Thoracic aorta (tissue), 2 donors: Measurements from ENCODE around the gene EPB41L5. TPM values are rescaled to one million over a fixed set of nuclear protein-coding genes. Genes with fewer than 3 reads are reported as not detected.

Experiments
- ATAC-seq: fragments of 150-250 bp; one replicate; pipeline ENCODE4 v1.8.0; 2017; ENCODE audit warnings: low read depth; ENCODE audit not compliant: insufficient number of reproducible peaks, low FRiP score
- DNase-seq: peaks from one replicate; pipeline ENCODE4 v3.0.0-alpha.2; 2020; ENCODE audit warnings: low spot score
- H3K27ac ChIP-seq, 2 donors: fragments of 200-600 bp; sonication (generic); 1 replicate in 1 of 2; 2 replicates in 1 of 2; pipeline ENCODE4 v1.5.1; 2016; ENCODE audit warnings: mild to moderate bottlenecking in 2 of 2, moderate library complexity in 2 of 2
- H3K27me3 ChIP-seq: fragments of 200-600 bp; sonication (generic); replicated peaks from 2 replicates; pipeline ENCODE4 v1.6.0; 2016; ENCODE audit warnings: mild to moderate bottlenecking; ENCODE audit not compliant: insufficient read depth
- H3K36me3 ChIP-seq: fragments of 200-600 bp; sonication (generic); one replicate; pipeline ENCODE4 v1.5.1; 2016
- H3K4me1 ChIP-seq, 2 donors: fragments of 200-600 bp; sonication (generic); 1 replicate in 1 of 2; 2 replicates in 1 of 2; pipeline versions ENCODE4 v1.5.1 to v1.6.0; 2016; ENCODE audit warnings: low read depth in 2 of 2, mild to moderate bottlenecking in 1 of 2; ENCODE audit not compliant: control insufficient read depth in 1 of 2
- H3K4me3 ChIP-seq: fragments of 200-600 bp; sonication (generic); 2 replicates; pipeline ENCODE4 v1.5.1; 2016; ENCODE audit warnings: mild to moderate bottlenecking
- H3K9me3 ChIP-seq: fragments of 200-600 bp; sonication (generic); 2 replicates; pipeline ENCODE4 v1.5.1; 2016
- CTCF ChIP-seq: fragments of 200-600 bp; sonication (generic); IDR thresholded peaks from one replicate; pipeline ENCODE4 v1.5.1; 2019; ENCODE audit warnings: antibody characterized with exemption
- total RNA-seq, 2 donors: library from RNA; depleted of rRNA; stranded (reverse); fragments of >200 nt; gene quantifications; one replicate each; pipeline versions ENCODE4 v1.1.0 to v1.2.3, GENCODE V29; 2016

Gene EPB41L5
- total RNA-seq, 2 donors from 2014 or later = 15.4 to 18.5 TPM

- H3K4me3 ChIP-seq = no peak overlapping the region
- no peaks in the 10 kb centered on the region for H3K36me3 ChIP-seq
- H3K9me3 ChIP-seq = no peaks in the 10 kb centered on the region
- ATAC-seq (no peak), DNase-seq (no peak)
- H3K27ac ChIP-seq = no peak overlapping the region
- no peak for TF ChIP-seq CTCF
- no peaks in the 10 kb centered on the region for H3K4me1 ChIP-seq
- H3K27me3 ChIP-seq = no peaks in the 10 kb centered on the region
Observed at GRCh38 chr2:120001471-120001870, 11.4 kb upstream of the EPB41L5 start.

GRCh38 chr2:120004254-120004653 lies 8.6 kb upstream of the EPB41L5 start:
- DNase-seq (no peak), ATAC-seq (no peak)
- H3K27ac ChIP-seq = no peak overlapping the region
- no peaks in the 10 kb centered on the region for H3K4me1 ChIP-seq
- no peak overlapping the region for H3K4me3 ChIP-seq
- no peaks in the 10 kb centered on the region for H3K27me3 ChIP-seq
- H3K9me3 ChIP-seq = no peaks in the 10 kb centered on the region
- H3K36me3 ChIP-seq = no peaks in the 10 kb centered on the region
- TF ChIP-seq CTCF = no peak

DNA sequence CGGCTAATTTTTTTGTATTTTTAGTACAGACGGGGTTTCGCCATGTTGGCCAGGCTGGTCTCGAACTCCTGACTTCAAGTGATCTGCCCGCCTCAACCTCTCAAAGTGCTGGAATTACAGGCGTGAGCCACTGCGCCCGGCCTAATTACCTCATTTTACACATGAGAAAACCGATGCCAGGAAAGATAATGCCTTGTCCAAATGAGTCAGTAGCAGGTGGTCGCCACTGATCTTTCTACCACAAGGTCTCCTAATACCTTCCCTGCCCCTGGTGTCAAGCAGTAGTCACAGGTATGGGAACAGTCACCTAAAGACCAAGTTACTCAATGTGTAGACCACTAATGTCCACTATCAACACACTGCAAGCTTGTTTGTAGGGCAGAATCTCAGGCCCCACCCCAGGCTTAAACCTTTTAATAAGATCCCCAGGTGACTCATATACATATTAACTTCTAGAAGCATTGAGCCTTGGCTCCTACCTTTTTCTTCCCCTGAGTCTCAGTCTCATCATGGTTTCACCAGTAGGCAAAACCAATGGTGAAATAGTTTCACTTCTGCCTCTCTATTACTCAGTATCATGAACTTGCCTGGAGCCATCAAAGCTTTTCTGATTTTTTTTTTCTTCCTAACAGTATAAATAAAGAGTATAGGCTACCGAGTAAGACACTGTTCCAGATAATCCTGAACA lies 6.9 kb upstream of the EPB41L5 start:
- H3K27me3 ChIP-seq = no peaks in the 10 kb centered on the region
- DNase-seq (no peak), ATAC-seq (no peak)
- no peak overlapping the region for H3K4me3 ChIP-seq
- H3K27ac ChIP-seq = no peak overlapping the region
- H3K9me3 ChIP-seq = no peaks in the 10 kb centered on the region
- H3K36me3 ChIP-seq = no peaks in the 10 kb centered on the region
- no peaks in the 10 kb centered on the region for H3K4me1 ChIP-seq
- TF ChIP-seq CTCF = no peak

DNA sequence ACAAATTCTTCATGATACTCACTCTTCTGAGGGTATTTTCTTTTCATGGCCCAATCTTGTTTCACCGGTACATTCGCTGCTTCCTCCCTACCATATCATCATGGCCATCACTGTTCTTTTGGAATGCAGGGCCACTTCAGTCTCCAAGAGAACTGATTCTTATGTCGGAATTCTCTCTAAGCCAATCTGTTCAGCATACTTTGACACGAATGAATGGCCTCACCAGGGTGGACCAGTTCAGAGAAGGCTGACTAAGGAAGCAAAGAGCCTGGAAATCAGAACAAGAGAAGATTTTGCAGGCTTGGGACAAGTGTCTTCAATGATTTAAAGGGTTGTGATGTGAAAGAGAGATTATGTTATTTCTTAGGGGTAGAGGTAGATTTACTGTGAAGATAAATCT lies 5.0 kb upstream of the EPB41L5 start:
- no peak overlapping the region for H3K4me3 ChIP-seq
- no peak for ATAC-seq

GRCh38 chr2:120012363-120012762 lies 514 bp upstream of the EPB41L5 start:
- DNase-seq = no peak
- Histone ChIP-seq H3K4me3 (peak overlapping the region; percentile 79), H3K36me3 (no peaks in the 10 kb centered on the region), H3K4me1 (peaks cover 0 to 14% of the 10 kb centered on the region in 2 donors), H3K27ac (peak overlapping the region; percentile 13 to 71), H3K9me3 (no peaks in the 10 kb centered on the region), H3K27me3 (no peaks in the 10 kb centered on the region)
- ATAC-seq = no peak
- TF ChIP-seq CTCF = no peak

More for the DNA sequence above, 5.0 kb upstream of the EPB41L5 start:
- no peak for DNase-seq
- Histone ChIP-seq H3K27me3 (no peaks in the 10 kb centered on the region), H3K27ac (no peak overlapping the region), H3K4me1 (peaks cover 0 to 7% of the 10 kb centered on the region in 2 donors), H3K36me3 (no peaks in the 10 kb centered on the region), H3K9me3 (no peaks in the 10 kb centered on the region)
- no peak for TF ChIP-seq CTCF
